Effector memory CD8-positive, alpha-beta T cell (primary cell): ENCODE results near the gene SLCO4A1.

Experiments used
- ATAC-seq: fragments of 150-1000 bp; cut with Tn5 transposase; replicated peaks from 2 replicates; pipeline ENCODE4 v1.10.0; 2021; ENCODE audit warnings: mild to moderate bottlenecking, moderate library complexity
- DNase-seq, 3 experiments: peaks; one replicate each; pipeline ENCODE4 v3.0.0; 2021
- H3K27ac Mint-ChIP-seq, 2 donors: one replicate each; pipeline ENCODE4 v1.8.0; 2022; ENCODE audit warnings: mild to moderate bottlenecking in 2 of 2, mixed read lengths in 2 of 2, moderate library complexity in 2 of 2
- H3K27me3 Mint-ChIP-seq, 2 donors: one replicate each; pipeline ENCODE4 v1.8.0; 2022; ENCODE audit warnings: mixed read lengths in 2 of 2
- H3K36me3 Mint-ChIP-seq: one replicate; pipeline ENCODE4 v1.8.0; 2022; ENCODE audit warnings: mild to moderate bottlenecking, moderate library complexity, mixed read lengths; ENCODE audit not compliant: insufficient read depth
- H3K4me1 Mint-ChIP-seq, 2 donors: one replicate each; pipeline ENCODE4 v1.8.0; 2022; ENCODE audit warnings: low read depth in 2 of 2, mixed read lengths in 2 of 2
- H3K4me3 Mint-ChIP-seq, 2 donors: one replicate each; pipeline ENCODE4 v1.8.0; 2022; ENCODE audit warnings: mild to moderate bottlenecking in 2 of 2, mixed read lengths in 2 of 2, moderate library complexity in 2 of 2
- H3K9me3 Mint-ChIP-seq, 2 donors: one replicate each; pipeline ENCODE4 v1.8.0; 2022; ENCODE audit warnings: mixed read lengths in 2 of 2

Gene SLCO4A1

DNA sequence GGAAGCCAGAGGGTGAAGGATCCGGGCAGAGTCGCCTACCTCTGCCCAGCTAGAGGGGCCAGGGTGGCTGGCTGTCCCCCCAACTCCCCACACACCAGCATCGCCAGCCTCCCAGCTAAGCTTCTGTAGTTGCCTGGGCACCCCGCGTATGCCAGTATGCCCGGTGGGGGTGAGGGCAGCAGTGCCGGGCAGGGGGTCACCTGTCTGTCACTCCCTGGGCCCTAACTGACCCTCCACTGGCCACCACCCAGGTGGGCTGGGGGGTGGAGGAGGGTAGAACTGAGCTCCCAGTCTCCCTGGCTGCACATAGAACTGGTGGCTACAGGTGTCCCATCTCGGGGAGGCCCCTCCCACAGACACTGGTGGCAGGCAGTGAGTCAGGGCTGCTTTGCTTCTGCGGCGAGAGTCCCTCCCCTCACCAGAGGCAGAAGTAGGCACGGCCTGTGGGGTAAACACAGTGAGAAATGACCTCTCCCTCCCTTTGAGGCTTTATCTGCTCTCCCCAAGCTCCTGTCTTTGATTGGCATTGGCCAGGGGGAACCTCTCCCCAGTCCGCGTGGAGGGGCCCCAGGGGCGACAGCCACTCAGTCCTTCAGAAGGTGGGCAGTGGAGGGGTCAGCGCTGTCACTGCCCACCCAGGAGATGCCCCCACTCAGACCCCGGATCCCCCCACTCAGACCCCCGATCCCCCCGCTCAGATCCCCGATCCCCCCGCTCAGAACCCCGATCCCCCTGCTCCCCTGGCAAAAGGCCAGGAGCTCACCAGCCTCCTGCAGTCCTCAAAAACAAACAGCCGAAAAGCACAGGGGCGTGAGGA is 68.8 kb downstream of the SLCO4A1 start:
- DNase-seq, result no peak
- Mint-ChIP-seq H3K4me1 (peaks cover 7 to 12% of the 10 kb centered on the region in 2 donors), H3K27ac (no peak overlapping the region), H3K36me3 (no peaks in the 10 kb centered on the region), H3K4me3 (no peak overlapping the region), H3K27me3 (peaks cover 23 to 39% of the 10 kb centered on the region in 2 donors), H3K9me3 (no peaks in the 10 kb centered on the region)
- ATAC-seq, result no peak

DNA sequence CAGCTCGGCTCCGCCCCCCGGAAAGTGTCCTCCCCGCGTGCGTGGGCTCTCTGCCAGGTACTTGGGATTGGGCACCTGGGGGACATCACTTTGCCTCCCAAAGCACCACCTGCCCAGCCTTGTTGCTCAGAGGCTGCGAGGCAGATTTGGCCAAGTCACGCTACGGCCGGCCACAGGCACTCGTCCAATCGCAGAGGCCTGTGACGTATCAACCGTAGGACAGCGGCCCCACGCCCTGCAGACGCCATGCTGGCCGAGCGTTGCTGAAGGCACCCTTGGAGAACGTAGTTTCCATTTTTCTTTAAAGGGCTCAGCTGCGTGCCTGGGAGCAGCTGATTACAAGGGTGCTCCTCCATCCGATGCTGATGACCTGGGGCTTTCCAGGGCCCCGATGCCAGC is 69.4 kb downstream of the SLCO4A1 start:
- Mint-ChIP-seq H3K27me3 (peaks cover 23 to 36% of the 10 kb centered on the region in 2 donors), H3K9me3 (no peaks in the 10 kb centered on the region), H3K4me1 (peaks cover 14 to 17% of the 10 kb centered on the region in 2 donors), H3K36me3 (no peaks in the 10 kb centered on the region), H3K27ac (no peak overlapping the region), H3K4me3 (no peak overlapping the region)
- DNase-seq (no peak), ATAC-seq (no peak)

DNA sequence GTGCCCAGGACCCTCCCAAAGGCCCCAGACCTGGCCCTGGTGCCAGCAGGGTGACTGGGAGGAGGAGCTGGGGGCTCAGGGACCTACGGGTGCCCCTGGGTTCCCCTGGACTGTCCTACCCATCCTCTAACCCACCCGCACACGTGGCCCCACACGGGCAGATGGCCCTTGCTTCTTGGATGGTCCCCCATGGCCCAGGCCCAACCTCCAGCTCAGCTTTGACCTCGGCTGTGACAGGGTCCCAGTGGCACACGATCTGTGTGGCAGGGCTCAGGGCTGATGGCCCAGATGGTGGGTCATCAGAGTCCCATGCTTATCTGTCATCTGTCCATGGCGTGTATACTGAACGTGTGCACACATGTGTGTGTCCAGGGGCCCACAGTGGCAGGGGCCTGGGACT is 70.3 kb downstream of the SLCO4A1 start:
- H3K4me3 Mint-ChIP-seq, result no peak overlapping the region
- H3K36me3 Mint-ChIP-seq, result no peaks in the 10 kb centered on the region
- no peaks in the 10 kb centered on the region for H3K9me3 Mint-ChIP-seq
- ATAC-seq, result no peak
- peaks cover 15 to 19% of the 10 kb centered on the region in 2 donors for H3K4me1 Mint-ChIP-seq
- no peak overlapping the region for H3K27ac Mint-ChIP-seq
- no peak for DNase-seq
- peaks cover 17 to 27% of the 10 kb centered on the region in 2 donors for H3K27me3 Mint-ChIP-seq

DNA sequence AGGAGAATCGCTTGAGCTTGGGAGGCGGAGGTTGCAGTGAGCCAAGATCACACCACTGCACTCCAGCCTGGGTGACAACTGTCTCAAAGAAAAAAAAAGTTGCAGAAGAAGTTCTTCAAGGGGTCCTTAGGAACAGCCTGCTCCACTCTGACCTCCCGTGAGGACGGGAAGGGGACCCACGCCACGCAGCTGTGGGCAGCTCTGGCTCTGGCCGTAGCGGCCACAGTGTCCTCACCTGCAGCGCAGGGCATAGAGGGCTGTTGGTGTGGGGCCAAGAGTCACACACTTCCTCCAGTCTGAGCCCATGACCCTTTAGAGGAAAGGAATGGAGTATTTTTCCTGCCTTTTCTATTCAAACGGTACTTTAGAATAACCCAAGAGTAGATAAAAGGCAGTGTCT is 71.7 kb downstream of the SLCO4A1 start:
- H3K9me3 Mint-ChIP-seq, result no peaks in the 10 kb centered on the region
- H3K27me3 Mint-ChIP-seq, result peaks cover 13 to 17% of the 10 kb centered on the region in 2 donors
- H3K4me1 Mint-ChIP-seq, result peaks cover 15% of the 10 kb centered on the region in 2 donors
- ATAC-seq (no peak), DNase-seq (no peak)
- H3K36me3 Mint-ChIP-seq, result no peaks in the 10 kb centered on the region
- peak overlapping the region in 1 of 2 donors; percentile 8 for H3K27ac Mint-ChIP-seq
- no peak overlapping the region for H3K4me3 Mint-ChIP-seq

DNA sequence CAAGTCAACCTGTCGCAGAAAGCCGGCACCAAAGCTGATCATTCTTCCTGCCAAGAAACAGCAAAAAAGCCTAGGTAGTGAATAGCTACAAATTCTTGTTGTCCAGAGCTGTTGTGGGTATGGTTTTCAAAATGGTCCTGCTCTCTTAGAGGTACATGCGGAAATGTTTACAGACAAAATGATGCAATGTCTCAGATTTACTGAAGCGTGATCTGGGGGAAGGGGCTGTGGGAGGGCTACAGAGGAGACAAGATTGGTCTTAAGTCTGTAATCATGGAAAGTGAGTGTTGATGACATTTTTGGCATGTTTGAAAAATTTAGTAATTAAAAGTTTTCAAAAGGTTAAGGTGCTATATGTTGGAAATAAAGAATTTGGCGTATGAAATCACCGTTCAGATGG is 72.5 kb downstream of the SLCO4A1 start:
- Mint-ChIP-seq H3K27me3 (peaks cover 8 to 11% of the 10 kb centered on the region in 2 donors), H3K4me3 (no peak overlapping the region), H3K36me3 (no peaks in the 10 kb centered on the region), H3K4me1 (peaks cover 15% of the 10 kb centered on the region in 2 donors), H3K27ac (peak overlapping the region; percentile 29 to 75), H3K9me3 (no peaks in the 10 kb centered on the region)
- DNase-seq (no peak), ATAC-seq (no peak)

DNA sequence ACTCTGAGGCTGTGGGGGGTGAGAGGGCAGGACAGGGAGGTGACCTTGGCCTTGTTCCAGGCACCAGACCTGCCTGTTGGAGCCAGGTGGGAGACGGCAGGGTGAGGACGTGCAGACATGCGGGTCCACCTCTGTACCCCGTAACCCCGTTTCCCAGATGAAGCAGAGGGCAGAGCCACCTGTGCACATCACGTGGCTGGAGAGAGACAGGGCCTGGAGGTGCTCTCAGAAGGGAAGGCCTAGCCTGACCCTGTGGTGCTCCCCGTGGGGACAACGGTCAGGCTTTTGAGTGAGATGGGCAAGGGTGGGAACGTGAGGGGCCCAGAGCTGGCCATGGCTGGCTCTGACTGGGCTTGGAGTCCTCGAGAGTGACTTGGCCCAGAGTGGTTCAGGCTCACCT is 72.9 kb downstream of the SLCO4A1 start:
- Mint-ChIP-seq H3K27me3 (peaks cover 4 to 7% of the 10 kb centered on the region in 2 donors), H3K4me3 (no peak overlapping the region), H3K27ac (peak overlapping the region; percentile 29 to 75), H3K36me3 (no peaks in the 10 kb centered on the region), H3K4me1 (peaks cover 15% of the 10 kb centered on the region in 2 donors), H3K9me3 (no peaks in the 10 kb centered on the region)
- DNase-seq (no peak), ATAC-seq (no peak)

DNA sequence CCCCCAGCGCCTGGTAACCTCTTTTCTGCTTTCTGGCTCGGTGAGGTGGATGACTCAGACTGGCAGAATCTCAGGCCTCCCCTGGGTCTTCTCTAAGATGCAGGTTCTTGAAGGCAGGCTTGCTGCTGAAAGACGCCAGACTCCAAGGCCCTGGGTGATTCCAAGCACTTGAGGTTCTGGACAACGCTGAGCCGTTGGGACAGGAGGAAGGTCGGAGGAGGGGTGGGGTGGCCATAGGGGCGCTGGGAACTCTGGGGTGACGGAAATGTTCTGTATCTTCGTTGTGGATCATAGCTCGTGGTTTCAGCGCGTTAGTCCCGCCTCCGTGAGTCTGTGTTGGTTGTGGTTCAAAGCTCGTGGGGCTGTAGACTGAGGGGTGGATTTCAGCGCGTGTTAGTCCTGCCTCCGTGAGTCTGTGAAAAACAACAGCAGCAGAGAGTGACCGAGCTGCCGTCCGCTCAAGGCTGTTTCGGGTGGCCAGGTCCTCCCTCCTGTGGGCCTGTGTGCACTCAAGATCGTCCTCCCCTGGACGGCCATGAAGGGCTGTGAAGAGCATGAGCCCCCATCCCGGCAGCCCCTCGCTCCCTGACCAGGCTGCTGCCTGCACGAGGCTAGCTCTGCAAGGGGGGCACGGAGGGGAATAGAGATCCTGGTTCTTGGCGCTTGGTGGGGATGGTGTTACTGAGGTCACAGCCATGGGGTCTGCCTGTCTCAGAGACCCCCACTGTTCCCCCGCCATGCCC is 74.1 kb downstream of the SLCO4A1 start:
- Mint-ChIP-seq H3K27ac (peak overlapping the region; percentile 89 to 93), H3K36me3 (no peaks in the 10 kb centered on the region), H3K9me3 (peaks cover 0 to under 1% of the 10 kb centered on the region in 2 donors)

DNA sequence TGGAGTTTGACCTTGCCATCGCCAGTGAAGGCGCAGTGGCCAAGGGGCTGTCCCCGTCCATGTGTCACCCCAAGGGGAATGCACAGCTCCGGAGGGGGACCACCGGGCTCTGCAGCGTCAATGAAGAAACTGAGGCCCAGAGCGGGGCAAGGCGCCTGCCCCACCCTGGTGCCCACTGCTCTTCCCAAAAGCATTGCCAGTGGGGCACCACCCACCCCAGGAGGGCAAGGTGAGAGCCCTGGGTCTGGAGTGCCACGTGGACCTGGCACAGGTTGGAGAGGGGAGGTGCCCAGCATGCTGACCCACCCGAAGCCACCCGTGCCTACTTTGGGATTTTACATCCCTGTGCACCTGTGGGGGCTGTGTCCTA is 74.6 kb downstream of the SLCO4A1 start:
- peak overlapping the region; percentile 75 to 76 for H3K4me3 Mint-ChIP-seq
- peaks cover 15% of the 10 kb centered on the region in 2 donors for H3K4me1 Mint-ChIP-seq
- peaks cover 0 to 3% of the 10 kb centered on the region in 2 donors for H3K27me3 Mint-ChIP-seq
- ATAC-seq (no peak), DNase-seq (no peak)
- peaks cover 2 to 6% of the 10 kb centered on the region in 2 donors for H3K9me3 Mint-ChIP-seq
- H3K27ac Mint-ChIP-seq, result peak overlapping the region; percentile 89 to 93
- no peaks in the 10 kb centered on the region for H3K36me3 Mint-ChIP-seq

More for the DNA sequence above, 74.1 kb downstream of the SLCO4A1 start:
- ATAC-seq (peak; percentile 98), DNase-seq (peak; percentile 30 to 43 (median 41))
- Mint-ChIP-seq H3K27me3 (no peaks in the 10 kb centered on the region), H3K4me1 (peaks cover 15% of the 10 kb centered on the region in 2 donors), H3K4me3 (peak overlapping the region; percentile 75 to 76)

DNA sequence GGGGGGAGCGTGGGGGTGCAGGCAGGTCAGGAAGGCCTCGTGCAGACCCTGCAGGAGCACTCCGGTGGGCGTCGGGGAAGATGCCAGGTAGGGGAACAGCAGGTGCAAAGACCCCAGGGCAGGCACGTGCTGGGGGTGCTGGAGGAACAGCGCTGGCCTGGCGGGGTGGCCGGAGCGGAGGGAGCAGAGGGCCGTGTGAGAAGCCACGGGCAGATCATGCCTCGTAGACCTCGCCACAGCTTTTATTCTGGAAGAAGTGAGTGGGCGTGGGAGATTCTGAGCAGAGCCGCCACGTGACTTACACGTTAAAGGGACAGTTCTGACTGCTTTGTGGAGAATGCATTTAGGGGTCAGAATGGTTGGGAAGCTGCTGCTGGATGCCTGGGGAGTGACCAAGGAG is 75.6 kb downstream of the SLCO4A1 start:
- no peak for ATAC-seq
- H3K27ac Mint-ChIP-seq, result no peak overlapping the region
- no peak overlapping the region for H3K4me3 Mint-ChIP-seq

DNA sequence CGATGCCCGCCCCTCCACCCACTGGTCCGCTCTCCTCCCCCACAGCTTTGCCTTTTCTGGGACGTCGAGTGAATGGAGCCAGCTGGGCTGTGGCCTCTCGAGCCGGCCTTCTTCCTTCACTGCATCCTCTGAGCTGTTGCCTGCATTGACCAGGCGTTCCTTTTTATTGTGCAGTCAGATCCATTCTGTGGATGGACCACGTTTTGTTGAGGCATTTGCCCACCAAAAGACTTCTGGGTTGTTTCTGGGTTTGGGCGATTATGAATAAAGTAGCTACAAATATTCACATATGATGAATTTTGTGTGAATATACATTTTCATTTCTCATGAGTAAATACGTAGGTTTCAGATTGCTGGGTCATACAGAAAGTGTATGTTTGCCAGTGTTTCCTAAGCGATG is 76.2 kb downstream of the SLCO4A1 start:
- H3K27ac Mint-ChIP-seq, result no peak overlapping the region
- H3K27me3 Mint-ChIP-seq, result peaks cover 0 to 11% of the 10 kb centered on the region in 2 donors
- no peak overlapping the region for H3K4me3 Mint-ChIP-seq
- ATAC-seq (no peak), DNase-seq (no peak)
- peaks cover 15% of the 10 kb centered on the region in 2 donors for H3K4me1 Mint-ChIP-seq
- H3K36me3 Mint-ChIP-seq, result no peaks in the 10 kb centered on the region
- H3K9me3 Mint-ChIP-seq, result peaks cover 5 to 13% of the 10 kb centered on the region in 2 donors

More for the DNA sequence above, 75.6 kb downstream of the SLCO4A1 start:
- Mint-ChIP-seq H3K4me1 (peaks cover 15% of the 10 kb centered on the region in 2 donors), H3K36me3 (no peaks in the 10 kb centered on the region), H3K9me3 (peaks cover 5 to 13% of the 10 kb centered on the region in 2 donors), H3K27me3 (peaks cover 0 to 11% of the 10 kb centered on the region in 2 donors)
- DNase-seq, result no peak

DNA sequence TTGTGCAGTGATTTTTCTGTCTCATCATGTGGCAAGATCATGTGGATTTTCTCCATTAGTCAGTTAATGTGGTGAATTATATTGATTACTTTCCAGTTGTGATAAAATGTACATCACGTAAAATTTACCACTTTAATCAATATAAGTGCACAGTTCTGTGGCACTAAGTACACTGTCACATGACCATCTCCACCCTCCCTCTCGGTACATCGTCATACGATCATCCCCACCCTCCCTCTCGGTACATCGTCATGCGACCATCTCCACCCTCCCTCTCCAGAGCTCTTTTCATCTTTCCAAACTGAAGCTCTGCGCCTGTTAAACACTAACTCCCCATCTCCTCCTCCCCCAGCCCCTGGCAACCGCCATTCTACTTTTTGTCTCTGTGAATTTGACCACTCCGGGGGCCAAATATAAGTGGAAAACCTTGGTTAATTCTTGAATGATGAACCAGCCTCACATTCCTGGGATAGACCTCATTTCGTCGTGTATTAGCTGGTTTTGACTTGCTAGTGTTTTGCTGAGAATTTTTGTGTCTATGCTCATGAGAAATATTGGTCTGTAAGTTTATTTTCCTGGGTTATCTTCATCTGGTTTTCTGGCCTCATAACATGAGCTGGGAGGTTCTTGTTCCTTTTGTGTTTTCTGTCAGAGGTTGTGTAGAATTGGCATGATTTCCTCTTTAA is 77.1 kb downstream of the SLCO4A1 start:
- Mint-ChIP-seq H3K27ac (no peak overlapping the region), H3K4me3 (no peak overlapping the region), H3K9me3 (peaks cover 5 to 13% of the 10 kb centered on the region in 2 donors), H3K27me3 (peaks cover 0 to 11% of the 10 kb centered on the region in 2 donors), H3K4me1 (peaks cover 15% of the 10 kb centered on the region in 2 donors), H3K36me3 (no peaks in the 10 kb centered on the region)
- DNase-seq (no peak), ATAC-seq (no peak)
